NCI-H774 (cell line): ENCODE measurements around the gene UTP14A.
"Not testable (repeated sequence)": the region's sequence is repeated elsewhere in the genome, so short reads cannot be mapped to it uniquely, and the experiment has no call there.

Experiments
- DNase-seq: peaks from one replicate; lab custom pipeline; 2025; lab: John Stamatoyannopoulos, UW

Gene UTP14A, protein sequence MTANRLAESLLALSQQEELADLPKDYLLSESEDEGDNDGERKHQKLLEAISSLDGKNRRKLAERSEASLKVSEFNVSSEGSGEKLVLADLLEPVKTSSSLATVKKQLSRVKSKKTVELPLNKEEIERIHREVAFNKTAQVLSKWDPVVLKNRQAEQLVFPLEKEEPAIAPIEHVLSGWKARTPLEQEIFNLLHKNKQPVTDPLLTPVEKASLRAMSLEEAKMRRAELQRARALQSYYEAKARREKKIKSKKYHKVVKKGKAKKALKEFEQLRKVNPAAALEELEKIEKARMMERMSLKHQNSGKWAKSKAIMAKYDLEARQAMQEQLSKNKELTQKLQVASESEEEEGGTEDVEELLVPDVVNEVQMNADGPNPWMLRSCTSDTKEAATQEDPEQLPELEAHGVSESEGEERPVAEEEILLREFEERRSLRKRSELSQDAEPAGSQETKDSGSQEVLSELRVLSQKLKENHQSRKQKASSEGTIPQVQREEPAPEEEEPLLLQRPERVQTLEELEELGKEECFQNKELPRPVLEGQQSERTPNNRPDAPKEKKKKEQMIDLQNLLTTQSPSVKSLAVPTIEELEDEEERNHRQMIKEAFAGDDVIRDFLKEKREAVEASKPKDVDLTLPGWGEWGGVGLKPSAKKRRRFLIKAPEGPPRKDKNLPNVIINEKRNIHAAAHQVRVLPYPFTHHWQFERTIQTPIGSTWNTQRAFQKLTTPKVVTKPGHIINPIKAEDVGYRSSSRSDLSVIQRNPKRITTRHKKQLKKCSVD

DNA sequence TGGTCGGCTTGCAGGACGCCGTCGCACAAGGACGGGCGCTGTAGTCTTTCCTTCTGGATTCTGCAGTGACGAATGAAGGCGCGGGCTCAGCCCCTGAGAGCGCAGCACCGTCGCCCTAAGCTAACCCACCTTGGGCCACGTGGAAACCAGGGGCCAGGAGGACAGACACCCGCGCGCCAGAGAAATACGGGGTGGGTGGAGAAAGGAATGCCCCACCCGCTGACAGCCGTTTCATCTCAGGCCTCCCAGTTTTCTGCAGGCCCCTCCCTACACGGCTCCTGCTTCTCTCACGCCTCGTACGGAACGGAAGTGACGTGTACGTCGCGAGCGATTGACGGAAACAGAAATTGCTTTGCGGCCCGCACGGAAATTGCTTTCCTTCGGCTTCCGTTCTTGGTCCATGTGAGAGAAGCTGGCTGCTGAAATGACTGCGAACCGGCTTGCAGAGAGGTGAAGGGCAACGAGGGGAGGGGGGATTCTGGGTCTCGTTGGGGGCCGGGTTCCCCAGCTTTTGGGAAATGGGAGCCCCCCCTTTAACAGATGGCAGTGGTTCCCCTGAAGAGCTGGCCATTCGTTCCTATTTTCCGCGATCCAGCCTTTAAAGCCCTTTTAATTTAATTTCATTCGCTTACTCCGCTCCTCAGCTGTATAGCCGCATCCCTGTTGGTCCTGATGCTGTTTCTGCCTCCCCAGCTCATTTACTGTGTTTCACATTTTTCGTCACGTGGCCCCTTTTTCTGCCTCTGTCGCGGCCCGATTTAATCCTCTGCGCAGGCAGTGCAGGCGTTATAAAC is at the start of gene UTP14A:
UTP14A (plus strand) TSS at position 378 of the 794 bp plus-strand sequence; CDS start at position 425, 47 bp downstream.
- peak; percentile 94 for DNase-seq

DNA sequence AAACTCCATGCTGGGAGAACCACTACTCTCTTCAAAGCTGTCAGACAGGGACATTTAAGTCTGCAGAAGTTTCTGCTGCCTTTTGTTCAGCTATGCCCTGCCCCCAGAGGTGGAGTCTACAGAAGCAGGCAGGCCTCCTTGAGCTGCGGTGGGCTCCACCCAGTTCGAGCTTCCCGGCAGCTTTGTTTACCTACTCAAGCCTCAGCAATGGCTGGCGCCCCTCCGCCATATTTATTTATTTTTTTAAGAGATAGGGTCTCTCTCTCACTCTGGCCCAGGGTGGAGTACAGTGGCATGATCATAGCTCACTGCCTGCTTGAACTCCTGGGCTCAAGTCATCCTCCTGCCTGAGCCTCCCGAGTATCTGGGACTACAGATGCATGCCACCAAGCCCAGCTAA is 46.8 kb upstream of the UTP14A start:
- DNase-seq, result not testable (repeated sequence)

DNA sequence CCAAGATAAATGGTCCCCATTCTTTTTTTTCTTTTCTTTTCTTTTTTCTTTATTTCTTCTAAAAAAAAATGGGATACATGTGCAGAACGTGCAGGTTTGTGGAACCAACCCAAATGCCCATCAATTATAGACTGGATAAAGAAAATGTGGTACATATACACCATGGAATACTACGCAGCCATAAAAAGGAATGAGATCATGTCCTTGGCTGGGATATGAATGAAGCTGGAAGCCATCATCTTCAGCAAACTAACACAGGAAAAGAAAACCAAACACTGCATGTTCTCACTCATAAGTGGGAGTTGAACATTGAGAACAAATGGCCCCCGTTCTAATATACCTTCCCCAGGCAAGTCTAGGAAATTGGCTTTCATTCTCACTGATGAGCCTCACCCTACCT is 39.6 kb upstream of the UTP14A start:
- not testable (repeated sequence) for DNase-seq

DNA sequence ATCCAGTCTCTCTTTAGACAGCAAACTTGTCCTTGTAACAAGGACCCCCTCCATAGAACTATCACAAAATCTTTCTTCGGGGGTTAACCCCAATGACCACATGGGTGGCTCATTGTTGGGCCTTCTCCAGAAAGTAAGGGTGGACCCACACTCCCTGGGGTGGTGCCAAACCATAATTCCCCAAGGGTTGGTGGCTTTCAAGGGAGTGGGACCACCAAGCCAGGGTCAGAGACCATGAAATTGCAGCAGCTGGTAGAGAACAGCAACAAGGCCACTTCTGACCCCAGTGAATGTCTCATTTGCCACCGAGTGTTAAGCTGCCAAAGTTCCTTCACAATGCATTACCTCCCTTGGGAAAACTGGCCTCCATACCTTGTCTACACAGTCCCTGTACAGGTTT is 33.4 kb upstream of the UTP14A start:
- no peak for DNase-seq

DNA sequence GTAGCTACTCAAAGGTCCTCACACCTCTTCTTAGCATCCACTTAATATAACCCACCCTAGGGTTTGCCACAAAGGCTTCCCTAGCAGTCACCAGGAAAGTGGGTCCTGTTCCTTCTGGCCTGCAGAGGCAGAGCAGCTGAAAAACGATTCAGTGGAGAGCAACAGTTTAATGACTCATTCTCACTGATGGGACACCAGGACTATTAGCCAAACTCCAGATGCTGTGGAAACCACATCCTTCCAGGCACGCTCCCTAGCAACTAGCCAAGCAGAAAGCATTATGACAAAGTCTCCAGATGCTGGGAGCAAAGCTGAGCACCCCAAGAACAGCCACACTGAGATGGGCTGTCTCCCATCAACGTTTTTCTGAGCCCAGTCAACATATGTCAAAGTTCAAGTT is 30.3 kb upstream of the UTP14A start:
- no peak for DNase-seq

DNA sequence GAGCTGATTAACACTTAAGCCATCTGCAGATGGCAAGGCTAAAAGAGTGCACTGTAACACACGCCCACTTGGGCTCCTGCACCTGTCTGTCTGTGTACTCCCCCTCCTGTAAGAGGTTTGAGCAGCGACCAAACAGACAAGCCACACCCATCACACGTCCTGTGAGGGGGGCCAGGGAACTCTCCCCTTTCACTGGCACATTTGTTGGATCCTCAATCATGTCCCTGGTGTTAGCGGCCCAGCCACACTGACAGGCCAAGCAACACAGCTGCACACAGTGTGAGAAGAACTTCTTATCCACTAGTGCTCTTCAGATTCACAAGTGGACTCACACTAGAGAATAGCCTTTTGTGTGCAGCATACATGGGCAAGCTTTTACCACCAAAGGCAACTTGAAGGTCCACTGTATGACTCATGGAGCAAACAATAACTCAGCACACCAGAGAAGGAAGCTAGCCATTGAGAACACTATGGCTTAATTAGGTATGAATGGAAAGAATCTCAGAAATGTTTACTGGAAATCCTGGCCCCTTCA is 29.1 kb upstream of the UTP14A start:
- DNase-seq, result peak; percentile 80

DNA sequence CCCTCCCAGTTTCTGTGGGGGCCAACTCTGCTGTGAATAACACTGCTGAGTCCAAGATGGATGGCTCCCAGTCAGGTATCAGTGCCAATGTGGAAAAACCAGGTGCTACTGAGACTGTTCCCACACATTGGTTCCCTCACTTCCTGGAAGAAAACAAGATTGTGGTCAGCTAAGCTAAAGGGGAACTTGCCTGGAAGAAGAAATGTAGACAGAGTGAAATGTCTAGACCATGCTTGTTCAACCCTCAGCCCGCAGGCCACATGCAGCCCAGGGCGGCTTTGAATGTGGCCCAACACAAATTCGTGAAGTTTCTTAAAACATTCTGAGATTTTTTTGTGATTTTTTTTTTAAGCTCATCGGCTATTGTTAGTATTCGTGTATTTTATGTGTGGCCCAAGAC is 28.6 kb upstream of the UTP14A start:
- no peak for DNase-seq

DNA sequence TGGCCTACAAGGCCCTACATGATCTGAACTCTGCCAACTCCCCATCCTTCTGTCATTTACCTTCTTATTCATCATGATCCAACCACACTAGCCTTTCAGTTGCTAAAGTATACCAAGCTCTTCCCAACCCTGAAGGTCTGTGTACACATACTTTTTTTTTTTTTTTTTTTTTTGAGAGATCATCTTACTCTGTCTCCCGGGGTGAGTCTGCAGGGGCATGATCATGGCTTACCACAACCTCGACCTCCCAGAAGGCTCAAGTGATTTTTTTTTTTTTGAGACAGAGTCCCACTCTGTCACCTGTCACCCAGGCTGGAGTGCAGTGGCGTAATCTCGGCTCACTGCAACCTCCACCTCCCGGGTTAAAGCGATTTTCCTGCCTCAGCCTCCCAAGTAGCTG is 5.9 kb upstream of the UTP14A start:
- no peak for DNase-seq

DNA sequence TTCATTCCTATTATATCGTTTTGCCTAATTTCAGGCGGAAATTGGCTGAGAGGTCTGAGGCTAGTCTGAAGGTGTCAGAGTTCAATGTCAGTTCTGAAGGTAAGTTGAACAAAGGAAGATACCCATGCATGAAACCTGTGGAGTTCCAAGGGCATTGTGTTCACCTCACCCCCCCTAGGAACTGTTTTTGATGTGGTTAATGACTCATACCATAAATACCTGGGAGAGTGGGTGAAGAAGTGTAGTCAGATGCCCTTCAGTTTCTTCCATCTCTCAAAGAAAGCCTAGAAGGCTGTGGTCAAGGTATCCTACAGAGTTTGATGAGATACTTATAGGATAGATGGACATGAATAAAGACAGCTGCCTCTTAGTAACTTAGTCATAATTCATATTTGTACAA is 2.7 kb downstream of the UTP14A start:
- no peak for DNase-seq

DNA sequence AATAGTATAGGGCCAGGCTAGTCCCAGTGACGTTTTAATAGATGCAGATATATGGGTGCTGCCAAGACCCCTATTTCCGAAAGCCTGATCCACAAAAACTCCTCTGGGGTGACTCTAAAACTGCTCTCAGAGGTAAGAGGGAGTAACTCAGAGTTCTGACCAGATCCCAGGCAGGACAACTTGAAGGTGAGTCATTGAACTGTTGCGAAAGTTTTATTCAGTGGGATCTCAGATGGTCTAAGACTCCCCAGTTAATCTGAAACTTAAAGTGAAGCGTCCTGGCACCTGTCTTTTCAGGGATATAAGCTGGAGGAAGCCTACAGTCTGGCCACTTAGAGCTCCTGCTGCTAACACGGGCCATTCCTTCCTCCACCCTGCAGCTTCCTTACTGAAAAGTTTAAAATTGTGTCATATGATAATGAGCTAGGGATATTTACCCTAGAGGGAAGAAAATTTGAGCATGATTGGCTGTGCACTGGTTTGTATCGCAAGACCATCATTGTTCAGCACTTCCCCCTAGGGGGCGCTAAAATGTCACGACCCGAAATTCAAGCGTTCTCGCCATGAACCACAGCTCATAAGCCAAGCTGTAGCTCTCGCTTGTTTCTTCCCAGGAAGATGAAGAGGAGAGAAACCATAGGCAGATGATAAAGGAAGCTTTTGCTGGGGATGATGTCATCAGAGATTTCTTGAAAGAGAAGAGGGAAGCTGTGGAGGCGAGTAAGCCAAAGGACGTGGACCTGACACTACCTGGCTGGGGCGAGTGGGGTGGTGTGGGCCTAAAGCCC is 19.5 kb downstream of the UTP14A start:
- peak; percentile 20 for DNase-seq

DNA sequence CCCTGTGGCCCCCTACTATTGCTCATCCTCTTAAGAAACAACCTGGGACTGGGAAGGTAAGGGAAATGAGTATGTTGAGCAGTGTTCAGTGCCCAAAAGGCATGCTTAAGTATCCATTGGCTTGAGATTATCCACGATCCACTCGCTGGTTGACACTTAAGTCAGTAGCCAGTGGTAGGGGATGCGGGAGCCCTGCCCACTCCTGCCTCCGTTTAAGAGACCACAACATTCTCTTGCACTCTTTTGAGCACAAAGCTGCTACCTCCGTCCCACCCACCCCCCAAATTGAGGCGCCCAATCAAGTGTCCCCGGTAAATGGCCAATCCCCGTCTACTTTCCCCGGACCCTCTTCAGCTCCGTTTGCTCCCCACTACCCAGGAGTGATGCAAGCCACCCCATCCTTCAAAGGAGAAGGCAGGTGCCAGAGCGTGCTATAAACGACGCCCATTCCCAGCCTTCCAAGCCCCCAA is 25.0 kb downstream of the UTP14A start:
- DNase-seq, result no peak

DNA sequence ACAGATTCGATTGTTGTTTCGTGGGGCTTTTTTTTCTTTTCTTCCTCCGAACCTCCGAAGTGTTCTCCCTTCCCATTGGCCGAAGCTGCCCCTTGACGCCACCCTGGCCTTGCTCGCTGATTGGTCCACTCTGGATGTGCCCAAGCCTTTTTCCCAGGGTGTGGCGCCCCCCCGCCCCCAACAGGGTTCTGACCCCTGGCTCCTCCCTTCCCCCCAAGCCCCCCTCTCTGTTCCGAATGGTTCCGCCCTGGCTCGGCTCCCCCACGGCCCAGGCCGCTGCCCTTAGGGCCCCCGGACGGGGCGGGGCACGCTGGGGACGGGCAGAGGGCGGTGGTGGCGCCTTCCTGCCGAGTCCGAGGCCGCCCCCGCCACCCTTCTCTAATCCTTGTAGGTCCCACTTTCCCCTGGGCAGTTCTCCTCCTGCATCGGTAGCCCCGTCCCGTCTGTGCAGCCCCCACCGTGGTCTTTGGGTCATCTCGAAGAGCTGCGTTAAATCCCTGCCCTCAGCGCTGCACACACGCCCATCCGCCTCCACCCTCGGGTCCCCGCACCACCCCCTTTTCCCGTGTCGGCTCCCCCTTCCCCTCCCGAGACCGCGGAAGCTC is 25.5 kb downstream of the UTP14A start:
- DNase-seq, result peak; percentile 92

DNA sequence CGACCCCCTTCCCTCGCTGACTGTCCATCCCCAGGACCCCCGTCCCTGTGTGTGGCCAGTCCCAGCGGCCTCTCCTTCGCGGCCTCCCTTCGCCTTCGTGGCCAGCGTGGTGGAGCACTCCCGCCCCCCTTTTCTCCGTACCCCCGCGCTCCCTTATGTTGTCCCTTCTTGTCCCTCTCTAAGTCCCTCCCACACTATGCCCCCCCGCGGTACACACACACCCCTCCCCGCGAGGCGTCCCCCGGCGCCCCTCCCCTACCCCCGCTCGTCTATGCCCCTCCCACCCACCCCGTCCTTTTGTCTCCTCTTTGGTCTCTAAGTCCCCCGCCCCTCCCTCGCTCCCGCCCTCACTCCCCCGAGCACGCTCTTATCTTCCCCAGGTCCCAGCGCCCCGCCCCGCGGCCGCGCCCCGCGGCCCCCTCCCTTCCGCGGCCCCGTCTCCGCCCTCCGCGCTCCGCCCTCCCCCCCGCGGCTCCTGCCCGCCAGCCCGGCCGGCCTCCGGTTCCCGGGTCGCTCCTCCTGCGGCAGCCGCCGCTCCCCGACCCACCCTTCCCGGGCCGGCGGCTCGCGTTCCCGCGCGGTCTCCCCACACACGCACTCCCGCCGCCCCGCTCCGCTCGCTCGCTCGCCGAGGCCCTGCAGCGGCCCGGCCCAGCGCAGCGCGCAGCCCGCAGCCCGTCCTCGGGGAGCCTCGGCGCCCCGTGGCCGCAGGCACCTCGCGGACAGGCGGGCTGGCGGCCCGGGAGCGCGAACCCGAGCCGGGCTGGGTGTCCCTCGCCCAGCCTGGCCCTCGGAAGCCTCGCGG is 26.3 kb downstream of the UTP14A start:
- peak; percentile 86 for DNase-seq

DNA sequence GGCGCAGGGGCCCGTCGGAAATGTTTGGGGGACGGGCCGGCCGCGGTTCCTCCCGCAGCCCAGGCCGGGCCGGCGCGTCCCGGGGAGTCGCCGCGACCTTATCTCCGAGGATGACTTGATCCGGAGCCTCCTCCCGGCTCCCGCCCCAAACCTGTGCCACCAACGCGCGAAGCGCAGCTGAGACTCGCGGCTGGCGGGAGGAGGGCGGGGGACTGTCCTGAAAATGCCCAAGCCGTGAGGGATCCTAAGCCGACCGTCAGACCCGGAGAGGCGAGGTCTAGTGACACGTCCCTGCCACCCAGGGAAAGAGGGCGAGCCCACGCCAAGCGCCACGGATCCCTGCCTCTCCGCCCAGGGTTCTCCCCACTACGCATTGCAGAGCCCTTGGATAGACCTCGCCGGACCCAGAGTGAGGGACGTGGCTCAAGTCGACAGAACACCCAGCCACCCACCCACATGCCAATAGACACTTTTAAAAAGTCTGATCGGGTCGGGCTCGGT is 26.9 kb downstream of the UTP14A start:
- DNase-seq, result no peak

DNA sequence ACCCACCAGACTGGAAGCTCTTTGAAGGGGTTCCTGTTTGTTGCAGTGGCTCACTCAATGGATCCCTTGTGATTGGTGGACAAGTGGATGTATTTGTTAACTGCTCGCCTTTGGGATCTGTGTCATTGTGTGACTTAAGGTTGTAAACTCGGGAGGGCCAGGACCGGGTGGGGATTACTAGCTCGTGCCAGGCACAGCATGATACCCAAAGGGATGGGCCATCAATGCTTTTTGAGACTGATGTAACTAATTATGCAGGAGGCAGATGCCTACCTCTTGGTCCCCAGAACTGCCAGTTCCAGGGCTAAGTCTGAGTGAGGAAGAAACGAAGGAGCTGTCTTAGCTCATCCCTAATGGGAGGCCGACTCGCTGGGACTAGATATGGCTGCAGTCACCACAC is 27.7 kb downstream of the UTP14A start:
- DNase-seq, result no peak

DNA sequence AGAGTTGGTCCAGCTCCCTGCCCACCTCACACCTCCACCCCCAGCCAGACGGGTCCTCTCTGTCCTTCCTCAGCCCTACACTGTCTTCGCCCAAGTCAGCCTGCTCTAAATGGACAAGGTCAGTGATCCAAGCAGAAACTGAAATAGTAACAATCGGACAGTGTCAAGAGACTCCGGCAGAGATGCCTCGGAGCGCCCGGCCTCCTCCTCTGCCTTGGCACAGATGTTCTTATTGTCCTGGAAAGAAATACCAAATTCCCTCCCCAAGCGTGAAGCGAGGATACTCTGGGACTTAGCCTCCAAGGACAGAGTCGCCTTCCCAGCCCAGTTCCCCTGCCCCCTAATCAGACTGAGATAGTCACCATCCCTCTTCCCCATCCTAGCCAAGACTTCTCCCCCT is 28.5 kb downstream of the UTP14A start:
- no peak for DNase-seq

DNA sequence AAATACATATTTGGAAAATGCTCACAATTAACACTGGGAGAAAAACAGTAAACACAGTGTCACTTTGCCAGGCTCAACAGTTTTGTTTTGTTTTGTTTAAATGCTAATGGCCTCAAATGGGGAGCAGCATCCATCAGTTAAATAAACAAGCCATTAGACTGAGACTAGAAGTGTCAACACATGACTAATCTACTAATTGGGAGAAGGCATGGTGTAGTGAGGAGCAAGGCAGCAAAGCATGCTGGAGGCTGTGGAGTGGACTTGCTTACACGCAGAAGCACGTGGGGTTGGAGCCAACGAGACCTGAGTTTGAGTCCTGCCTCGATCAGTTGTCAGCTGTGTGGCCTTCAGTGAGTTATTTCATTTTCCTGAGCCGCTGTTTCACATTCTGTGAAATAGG is 29.0 kb downstream of the UTP14A start:
- DNase-seq, result peak; percentile 31

DNA sequence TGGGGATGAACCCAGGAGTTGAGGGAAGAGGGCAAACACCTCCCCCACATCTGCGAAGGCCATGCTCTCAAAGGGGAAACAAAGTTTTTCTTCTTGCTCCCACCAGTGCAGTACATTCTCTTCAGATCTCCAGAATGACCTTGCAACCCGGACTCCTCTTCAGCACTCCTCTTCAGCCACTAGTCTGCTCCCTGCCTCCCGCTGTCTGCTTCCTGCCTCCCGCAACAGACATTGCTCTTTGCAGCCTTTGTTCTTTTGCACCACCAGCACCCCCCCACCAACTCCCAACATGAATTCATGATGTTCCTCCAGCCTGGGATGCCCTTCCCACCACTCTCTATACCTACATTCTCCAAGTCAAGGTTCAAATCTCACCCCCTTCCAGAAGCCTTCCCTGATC is 32.1 kb downstream of the UTP14A start:
- DNase-seq, result no peak

DNA sequence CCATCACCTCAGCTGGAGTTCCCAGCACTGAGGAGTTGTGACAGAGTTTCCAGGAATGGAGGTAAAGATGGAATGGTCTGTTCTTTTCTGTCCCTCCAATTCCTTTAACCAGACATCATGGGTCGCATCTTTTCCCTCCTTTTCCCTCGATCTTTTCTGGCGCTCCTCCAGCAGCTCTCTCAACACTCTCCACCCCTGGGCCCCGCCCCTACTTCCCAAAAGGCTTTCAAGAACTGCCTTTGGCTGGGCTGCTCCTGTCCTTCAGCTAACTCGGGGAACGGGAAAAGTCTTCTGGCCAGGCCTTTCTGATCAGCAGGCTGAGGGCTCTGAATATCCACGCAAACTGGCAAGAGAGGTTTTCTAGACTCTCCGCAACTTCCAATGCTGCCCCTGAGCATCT is 34.0 kb downstream of the UTP14A start:
- no peak for DNase-seq

DNA sequence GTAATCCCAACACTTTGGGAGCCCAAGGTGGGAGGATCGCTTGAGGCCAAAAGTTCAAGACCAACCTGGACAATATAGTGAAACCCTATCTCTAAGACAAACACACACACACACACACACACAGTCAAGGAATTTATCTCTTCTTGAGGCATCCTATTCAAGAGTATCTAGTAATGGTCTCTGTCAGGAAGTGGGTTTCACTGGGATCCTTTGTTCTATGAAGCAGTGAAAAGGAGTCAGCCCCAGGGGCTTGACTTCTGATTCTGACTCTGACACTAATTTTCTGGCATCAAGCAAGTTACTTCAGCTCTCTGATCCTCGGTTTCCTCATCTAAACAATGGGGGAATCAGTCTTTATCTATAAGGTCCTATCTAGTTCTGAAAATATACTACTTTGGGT is 34.8 kb downstream of the UTP14A start:
- no peak for DNase-seq
